GM23338 (cell line): ENCODE results near the gene IQGAP2. TPM values are rescaled to one million over a fixed set of nuclear protein-coding genes. Genes with fewer than 3 reads are reported as not detected.

Source experiments
- ATAC-seq: fragments of 200-7000 bp; cut with Tn5 transposase; 3 replicates; pipeline ENCODE4 v1.9.1; 2020
- DNase-seq: peaks from one replicate; pipeline ENCODE4 v3.0.0-alpha.2; 2015; ENCODE audit warnings: low spot score
- H2AFZ ChIP-seq: fragments of 200-600 bp; sonication (generic); 2 replicates; pipeline ENCODE4 v1.8.0; 2016; ENCODE audit warnings: antibody characterized with exemption, mild to moderate bottlenecking, moderate library complexity
- H3F3A ChIP-seq: fragments of 200-600 bp; sonication (generic); replicated peaks from 2 replicates; pipeline ENCODE4 v1.8.0; 2017; ENCODE audit warnings: antibody characterized with exemption, mixed run types, low read depth
- H3K27ac ChIP-seq: fragments of 200-600 bp; sonication (generic); 2 replicates; pipeline ENCODE4 v1.6.1; 2016; ENCODE audit warnings: low read depth
- H3K27me3 ChIP-seq: fragments of 200-600 bp; sonication (generic); 2 replicates; pipeline ENCODE4 v1.8.0; 2016; ENCODE audit warnings: mild to moderate bottlenecking, mixed run types, moderate library complexity; ENCODE audit not compliant: insufficient read depth
- H3K36me3 ChIP-seq: fragments of 200-600 bp; sonication (generic); 2 replicates; pipeline ENCODE4 v1.8.0; 2016; ENCODE audit warnings: mild to moderate bottlenecking; ENCODE audit not compliant: insufficient read depth
- H3K4me1 ChIP-seq: fragments of 200-600 bp; sonication (generic); 2 replicates; pipeline ENCODE4 v1.8.0; 2016; ENCODE audit warnings: mild to moderate bottlenecking, moderate library complexity; ENCODE audit not compliant: insufficient read depth
- H3K4me2 ChIP-seq: fragments of 200-600 bp; sonication (generic); 2 replicates; pipeline ENCODE4 v1.7.1; 2017; ENCODE audit warnings: mixed run types
- H3K4me3 ChIP-seq: fragments of 200-600 bp; sonication (generic); 2 replicates; pipeline ENCODE4 v1.6.1; 2016; ENCODE audit warnings: mixed run types
- H3K79me2 ChIP-seq: fragments of 200-600 bp; sonication (generic); replicated peaks from 2 replicates; pipeline ENCODE4 v1.8.0; 2017; ENCODE audit warnings: mild to moderate bottlenecking; ENCODE audit not compliant: insufficient read depth
- H3K9me2 ChIP-seq: fragments of 200-600 bp; sonication (generic); 2 replicates; pipeline ENCODE4 v1.8.0; 2017; ENCODE audit not compliant: insufficient read depth
- H4K20me1 ChIP-seq: fragments of 200-600 bp; sonication (generic); replicated peaks from 2 replicates; pipeline ENCODE4 v1.8.0; 2017; ENCODE audit warnings: mild to moderate bottlenecking; ENCODE audit not compliant: insufficient read depth
- H3K27ac Mint-ChIP-seq: 2 replicates; pipeline ENCODE4 v1.8.0; 2020; ENCODE audit warnings: inconsistent platforms, mild to moderate bottlenecking, moderate library complexity, mixed read lengths
- H3K27me3 Mint-ChIP-seq: 3 replicates; pipeline ENCODE4 v1.8.0; 2022; ENCODE audit warnings: low read depth, mild to moderate bottlenecking, moderate library complexity, mixed read lengths, inconsistent platforms; ENCODE audit not compliant: insufficient read depth, poor library complexity
- H3K36me3 Mint-ChIP-seq: 3 replicates; pipeline ENCODE4 v1.8.0; 2021; ENCODE audit warnings: low read depth, mild to moderate bottlenecking, inconsistent platforms, moderate library complexity, mixed read lengths
- H3K4me1 Mint-ChIP-seq: 3 replicates; pipeline ENCODE4 v1.8.0; 2020; ENCODE audit warnings: mild to moderate bottlenecking, inconsistent platforms, mixed read lengths
- H3K4me3 Mint-ChIP-seq: 3 replicates; pipeline ENCODE4 v1.8.0; 2021; ENCODE audit warnings: moderate library complexity, mild to moderate bottlenecking, inconsistent platforms, mixed read lengths
- H3K9me3 Mint-ChIP-seq: 3 replicates; pipeline ENCODE4 v1.8.0; 2020; ENCODE audit warnings: moderate library complexity, mild to moderate bottlenecking, inconsistent platforms, mixed read lengths
- CREB1 ChIP-seq: fragments of 250-450 bp; sonication (Bioruptor Pico); IDR thresholded peaks from 2 replicates; pipeline ENCODE4 v1.5.0; 2020; ENCODE audit warnings: low read depth, mild to moderate bottlenecking, moderate library complexity
- EZH2 ChIP-seq: fragments of 200-600 bp; sonication (generic); IDR thresholded peaks from one replicate; pipeline ENCODE4 v1.8.0; 2017; ENCODE audit warnings: antibody characterized with exemption, mild to moderate bottlenecking, low read depth; ENCODE audit not compliant: unreplicated experiment
- EZH2phosphoT487 ChIP-seq: fragments of 200-600 bp; sonication (generic); IDR thresholded peaks from one replicate; pipeline ENCODE4 v1.8.1; 2018; ENCODE audit warnings: antibody characterized with exemption; ENCODE audit not compliant: unreplicated experiment
- JUNB ChIP-seq: IDR thresholded peaks from one replicate; pipeline ENCODE4 v1.6.1; 2016; ENCODE audit warnings: antibody characterized with exemption; ENCODE audit not compliant: unreplicated experiment
- NANOG ChIP-seq: IDR thresholded peaks from 2 replicates; pipeline ENCODE4 v1.6.1; 2016; ENCODE audit warnings: antibody characterized with exemption, borderline replicate concordance
- POLR2AphosphoS5 ChIP-seq: IDR thresholded peaks from 2 replicates; pipeline ENCODE4 v1.6.1; 2016; ENCODE audit warnings: antibody characterized with exemption, low read depth
- STAT1 ChIP-seq: IDR thresholded peaks from one replicate; pipeline ENCODE4 v1.6.1; 2016; ENCODE audit warnings: antibody characterized with exemption; ENCODE audit not compliant: unreplicated experiment
- ZNF114 ChIP-seq: fragments of 250-450 bp; sonication (Bioruptor Pico); IDR thresholded peaks from 2 replicates; pipeline ENCODE4 v1.5.0; 2020; ENCODE audit warnings: mild to moderate bottlenecking, moderate library complexity
- ZNF331 ChIP-seq: fragments of 250-450 bp; sonication (Bioruptor Pico); IDR thresholded peaks from 2 replicates; pipeline ENCODE4 v1.5.0; 2020; ENCODE audit warnings: low read depth, mild to moderate bottlenecking, moderate library complexity
- polyA plus RNA-seq: library from polyadenylated mRNA; unstranded; fragments of >200 nt; fragmentation: Nextera tagmentation; extraction: Ambion mirVana; gene quantifications from 2 replicates; pipeline ENCODE4 v1.2.1, GENCODE V29; 2016
- total RNA-seq: library from RNA; depleted of rRNA; stranded (reverse); fragments of >200 nt; shearing (Covaris generic); gene quantifications from 2 replicates; pipeline ENCODE4 v1.2.3, GENCODE V29; 2014
- TF ChIP-seq, protein P1 (sequence below): IDR thresholded peaks from one replicate; pipeline ENCODE4 v1.6.1; 2018; ENCODE audit warnings: antibody characterized with exemption; ENCODE audit not compliant: unreplicated experiment
- TF ChIP-seq, protein P2 (sequence below): IDR thresholded peaks from 2 replicates; pipeline ENCODE4 v1.6.1; 2016; ENCODE audit warnings: antibody characterized with exemption

Gene IQGAP2
- total and polyA plus RNA-seq, 2 experiments from 2014 or later: 60.0 to 86.5 TPM

DNA sequence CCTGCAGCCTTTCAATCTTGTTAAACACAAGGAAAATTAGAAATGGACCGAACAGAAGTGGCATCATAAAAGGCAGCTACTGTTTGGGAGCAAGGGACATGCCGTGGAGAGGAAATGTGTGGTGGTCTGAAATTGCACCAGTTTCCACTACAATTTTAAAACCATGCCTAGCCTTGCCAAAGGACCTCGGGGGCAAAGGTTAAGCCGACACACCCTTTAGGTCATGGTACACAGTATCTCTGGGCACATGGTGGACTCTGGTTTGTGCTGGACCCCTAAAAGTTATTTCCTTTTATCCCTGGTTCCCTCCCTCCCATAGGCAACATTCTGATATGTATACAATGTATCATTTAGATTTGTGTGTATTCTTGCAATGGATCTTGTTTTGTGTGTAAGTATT is 142.1 kb downstream of the IQGAP2 start:
- peaks cover 17% of the 10 kb centered on the region for H3K4me1 ChIP-seq
- no peaks in the 10 kb centered on the region for H3K9me2 ChIP-seq
- no peak overlapping the region for H3K4me3 ChIP-seq
- no peaks in the 10 kb centered on the region for H3K36me3 ChIP-seq
- no peak overlapping the region for H3K27ac ChIP-seq
- Mint-ChIP-seq H3K4me3 (no peak overlapping the region), H3K4me1 (peaks cover 34% of the 10 kb centered on the region), H3K36me3 (peaks cover 6% of the 10 kb centered on the region; the same call in 2 of the 3 replicates), H3K27me3 (peaks cover 3% of the 10 kb centered on the region), H3K27ac (no peak overlapping the region), H3K9me3 (peaks cover 7% of the 10 kb centered on the region; the same call in 2 of the 3 replicates)
- TF ChIP-seq EZH2phosphoT487 (no peak), CREB1 (no peak), ZNF331 (no peak), STAT1 (no peak)
- TF ChIP-seq, protein P1, sequence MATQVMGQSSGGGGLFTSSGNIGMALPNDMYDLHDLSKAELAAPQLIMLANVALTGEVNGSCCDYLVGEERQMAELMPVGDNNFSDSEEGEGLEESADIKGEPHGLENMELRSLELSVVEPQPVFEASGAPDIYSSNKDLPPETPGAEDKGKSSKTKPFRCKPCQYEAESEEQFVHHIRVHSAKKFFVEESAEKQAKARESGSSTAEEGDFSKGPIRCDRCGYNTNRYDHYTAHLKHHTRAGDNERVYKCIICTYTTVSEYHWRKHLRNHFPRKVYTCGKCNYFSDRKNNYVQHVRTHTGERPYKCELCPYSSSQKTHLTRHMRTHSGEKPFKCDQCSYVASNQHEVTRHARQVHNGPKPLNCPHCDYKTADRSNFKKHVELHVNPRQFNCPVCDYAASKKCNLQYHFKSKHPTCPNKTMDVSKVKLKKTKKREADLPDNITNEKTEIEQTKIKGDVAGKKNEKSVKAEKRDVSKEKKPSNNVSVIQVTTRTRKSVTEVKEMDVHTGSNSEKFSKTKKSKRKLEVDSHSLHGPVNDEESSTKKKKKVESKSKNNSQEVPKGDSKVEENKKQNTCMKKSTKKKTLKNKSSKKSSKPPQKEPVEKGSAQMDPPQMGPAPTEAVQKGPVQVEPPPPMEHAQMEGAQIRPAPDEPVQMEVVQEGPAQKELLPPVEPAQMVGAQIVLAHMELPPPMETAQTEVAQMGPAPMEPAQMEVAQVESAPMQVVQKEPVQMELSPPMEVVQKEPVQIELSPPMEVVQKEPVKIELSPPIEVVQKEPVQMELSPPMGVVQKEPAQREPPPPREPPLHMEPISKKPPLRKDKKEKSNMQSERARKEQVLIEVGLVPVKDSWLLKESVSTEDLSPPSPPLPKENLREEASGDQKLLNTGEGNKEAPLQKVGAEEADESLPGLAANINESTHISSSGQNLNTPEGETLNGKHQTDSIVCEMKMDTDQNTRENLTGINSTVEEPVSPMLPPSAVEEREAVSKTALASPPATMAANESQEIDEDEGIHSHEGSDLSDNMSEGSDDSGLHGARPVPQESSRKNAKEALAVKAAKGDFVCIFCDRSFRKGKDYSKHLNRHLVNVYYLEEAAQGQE: no peak
- DNase-seq (no peak), ATAC-seq (no peak)
- no peaks in the 10 kb centered on the region for H3K27me3 ChIP-seq
- no peak overlapping the region for H3K4me2 ChIP-seq
- no peak overlapping the region for H2AFZ ChIP-seq
- no peaks in the 10 kb centered on the region for H3F3A ChIP-seq
- H4K20me1 ChIP-seq: no peaks in the 10 kb centered on the region
- peaks cover 21% of the 10 kb centered on the region; the same call in 1 of the 2 replicates for H3K79me2 ChIP-seq

DNA sequence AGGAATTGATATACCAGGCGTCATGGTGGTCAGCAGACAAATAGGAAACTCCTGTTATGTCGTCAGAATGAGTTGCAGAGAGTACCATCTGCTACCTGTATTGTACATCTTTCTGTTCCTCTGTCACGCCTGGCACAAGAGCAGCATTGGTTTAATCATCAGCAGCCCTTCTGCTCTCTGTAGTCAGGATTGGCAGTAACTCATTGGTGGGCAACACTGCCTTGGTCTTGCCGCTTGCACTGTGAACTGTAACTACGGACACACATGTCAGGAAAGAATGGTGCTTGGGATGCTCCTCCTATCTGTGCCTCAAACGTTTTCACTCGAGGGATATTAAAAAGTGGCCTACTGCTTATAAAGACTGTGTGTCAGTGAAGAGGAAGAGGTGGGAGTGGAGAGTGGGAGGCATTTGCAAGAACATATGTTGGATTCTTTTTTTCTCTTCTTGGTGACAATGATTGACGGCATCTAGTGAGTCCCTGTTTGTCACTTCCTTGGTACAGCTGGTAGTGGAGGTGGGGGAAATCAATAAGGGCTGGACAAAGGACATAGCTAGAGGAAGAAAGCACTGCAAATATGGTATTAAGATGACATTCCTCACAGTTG is 143.5 kb downstream of the IQGAP2 start:
- H3K27ac ChIP-seq: no peak overlapping the region
- DNase-seq (no peak), ATAC-seq (no peak)
- no peaks in the 10 kb centered on the region for H3K36me3 ChIP-seq
- Mint-ChIP-seq H3K4me3 (no peak overlapping the region), H3K27me3 (peaks cover 2% of the 10 kb centered on the region), H3K27ac (no peak overlapping the region), H3K9me3 (peaks cover 14% of the 10 kb centered on the region; the same call in 2 of the 3 replicates), H3K4me1 (peaks cover 34% of the 10 kb centered on the region), H3K36me3 (peaks cover 11% of the 10 kb centered on the region; the same call in 2 of the 3 replicates)
- no peak overlapping the region for H3K4me2 ChIP-seq
- H4K20me1 ChIP-seq: no peaks in the 10 kb centered on the region
- H3K4me3 ChIP-seq: no peak overlapping the region
- H3F3A ChIP-seq: no peaks in the 10 kb centered on the region
- peaks cover 17% of the 10 kb centered on the region; the same call in 1 of the 2 replicates for H3K79me2 ChIP-seq
- no peaks in the 10 kb centered on the region for H3K9me2 ChIP-seq
- H3K27me3 ChIP-seq: no peaks in the 10 kb centered on the region
- peaks cover 17% of the 10 kb centered on the region for H3K4me1 ChIP-seq
- H2AFZ ChIP-seq: no peak overlapping the region
- TF ChIP-seq NANOG (no peak), EZH2 (no peak), ZNF114 (CRISPR knock-in tag) (no peak), JUNB (no peak), ZNF331 (no peak), STAT1 (no peak), CREB1 (no peak), POLR2AphosphoS5 (no peak), EZH2phosphoT487 (no peak)
- TF ChIP-seq, protein P1: no peak
- TF ChIP-seq, protein P2, sequence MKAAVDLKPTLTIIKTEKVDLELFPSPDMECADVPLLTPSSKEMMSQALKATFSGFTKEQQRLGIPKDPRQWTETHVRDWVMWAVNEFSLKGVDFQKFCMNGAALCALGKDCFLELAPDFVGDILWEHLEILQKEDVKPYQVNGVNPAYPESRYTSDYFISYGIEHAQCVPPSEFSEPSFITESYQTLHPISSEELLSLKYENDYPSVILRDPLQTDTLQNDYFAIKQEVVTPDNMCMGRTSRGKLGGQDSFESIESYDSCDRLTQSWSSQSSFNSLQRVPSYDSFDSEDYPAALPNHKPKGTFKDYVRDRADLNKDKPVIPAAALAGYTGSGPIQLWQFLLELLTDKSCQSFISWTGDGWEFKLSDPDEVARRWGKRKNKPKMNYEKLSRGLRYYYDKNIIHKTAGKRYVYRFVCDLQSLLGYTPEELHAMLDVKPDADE: no peak
